C4-2B (cell line): ENCODE results near the gene OR1F1.

ENCODE experiments used
- CTCF ChIP-seq: fragments of 450-650 bp; conservative IDR thresholded peaks from 2 replicates; pipeline ENCODE4 v1.5.1; 2017; ENCODE audit warnings: mild to moderate bottlenecking
- ZFX ChIP-seq: fragments of 450-650 bp; IDR thresholded peaks from 2 replicates; pipeline ENCODE4 v1.6.1; 2017

- TF ChIP-seq CTCF (no peak), ZFX (no peak)
These were observed 36.1 kb upstream of the OR1F1 start for GRCh38 chr16:3152027-3152276.
